CD4-positive, alpha-beta T cell treated with Interleukin-15 for 4 hours (primary cell): ENCODE results near the gene UFSP2.

Source experiments
- DNase-seq: peaks from one replicate; pipeline ENCODE4 v3.0.0-alpha.2; 2020; ENCODE audit warnings: low spot score

Gene UFSP2

GRCh38 chr4:185352202-185352601 is 73.6 kb downstream of the UFSP2 start:
- DNase-seq, result no peak

DNA sequence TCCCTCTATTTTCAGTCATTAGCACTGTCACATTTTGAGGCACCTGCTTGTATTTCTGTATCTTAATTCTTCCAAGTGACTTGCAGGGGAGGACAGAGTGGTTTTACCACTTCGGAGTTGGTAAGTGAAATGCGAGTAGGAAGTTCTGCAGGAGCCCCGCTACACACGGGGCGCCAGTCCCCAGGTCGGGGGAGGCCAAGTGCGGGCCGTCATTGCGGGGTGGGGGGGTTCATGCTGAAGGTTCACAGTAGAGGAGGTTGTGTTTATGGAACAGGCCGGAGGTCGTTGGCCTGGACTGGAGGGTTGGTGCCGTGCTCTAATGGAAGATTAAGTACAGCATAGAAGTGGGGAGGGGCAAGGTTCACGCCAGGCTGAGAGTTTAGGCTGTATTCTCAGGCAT is 74.1 kb downstream of the UFSP2 start:
- DNase-seq, result no peak
